Iris pigment epithelial cell (primary cell): ENCODE results near the gene EBF4.

Experiments
- DNase-seq: peaks from one replicate; pipeline ENCODE4 v3.0.0-alpha.2; 2011; ENCODE audit warnings: low read depth

EBF4 gene, protein sequence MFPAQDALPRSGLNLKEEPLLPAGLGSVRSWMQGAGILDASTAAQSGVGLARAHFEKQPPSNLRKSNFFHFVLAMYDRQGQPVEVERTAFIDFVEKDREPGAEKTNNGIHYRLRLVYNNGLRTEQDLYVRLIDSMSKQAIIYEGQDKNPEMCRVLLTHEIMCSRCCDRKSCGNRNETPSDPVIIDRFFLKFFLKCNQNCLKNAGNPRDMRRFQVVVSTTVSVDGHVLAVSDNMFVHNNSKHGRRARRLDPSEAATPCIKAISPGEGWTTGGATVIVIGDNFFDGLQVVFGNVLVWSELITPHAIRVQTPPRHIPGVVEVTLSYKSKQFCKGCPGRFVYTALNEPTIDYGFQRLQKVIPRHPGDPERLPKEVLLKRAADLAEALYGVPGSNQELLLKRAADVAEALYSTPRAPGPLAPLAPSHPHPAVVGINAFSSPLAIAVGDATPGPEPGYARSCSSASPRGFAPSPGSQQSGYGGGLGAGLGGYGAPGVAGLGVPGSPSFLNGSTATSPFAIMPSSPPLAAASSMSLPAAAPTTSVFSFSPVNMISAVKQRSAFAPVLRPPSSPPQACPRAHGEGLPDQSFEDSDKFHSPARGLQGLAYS

DNA sequence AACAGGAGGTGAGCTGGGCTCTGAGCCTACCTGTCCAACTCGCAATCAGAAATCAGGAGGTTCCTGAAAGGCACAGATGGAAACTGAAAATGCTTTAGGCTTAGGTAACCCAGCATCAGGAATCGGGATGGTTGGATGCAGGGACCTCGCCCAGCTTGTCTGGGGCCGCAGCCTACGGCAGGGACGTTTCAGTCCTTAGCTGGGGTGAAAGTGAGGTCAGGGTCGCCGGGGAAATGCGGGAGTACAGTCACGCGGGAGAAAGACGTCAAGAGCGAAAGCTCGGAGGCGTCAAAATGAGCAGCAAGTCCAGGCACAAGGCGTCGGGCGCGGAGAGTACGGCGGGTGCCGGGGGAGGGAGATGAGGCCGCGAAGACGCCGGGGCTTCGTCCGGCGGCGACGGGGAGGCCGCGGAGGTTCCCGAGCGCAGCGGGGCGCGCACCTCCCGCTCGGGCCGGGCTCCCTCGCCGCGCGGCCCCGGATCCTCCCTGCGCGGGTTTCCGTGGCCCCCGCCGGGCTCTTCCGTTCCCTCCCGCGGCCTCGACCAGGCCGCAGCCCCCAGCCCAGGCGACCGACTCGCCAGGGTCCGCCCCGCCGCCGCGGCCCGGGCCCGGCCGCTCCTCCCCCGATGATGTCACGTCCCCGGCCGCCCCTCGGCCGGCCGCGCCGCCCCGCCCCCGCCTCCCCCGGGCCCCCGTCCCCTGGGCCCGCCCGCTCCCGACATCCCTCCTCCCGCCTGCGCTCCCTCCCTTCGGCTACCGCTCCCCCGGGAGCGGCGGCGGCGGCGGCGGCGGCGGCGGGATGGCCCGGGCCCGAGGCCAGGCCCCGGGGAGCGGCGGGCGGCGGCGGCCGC is at the start of gene EBF4:
Gene EBF4 (plus strand): TSS at position 745 of the 850 bp plus-strand sequence. CDS start 866 bp downstream, outside the sequence.
- DNase-seq, result no peak

DNA sequence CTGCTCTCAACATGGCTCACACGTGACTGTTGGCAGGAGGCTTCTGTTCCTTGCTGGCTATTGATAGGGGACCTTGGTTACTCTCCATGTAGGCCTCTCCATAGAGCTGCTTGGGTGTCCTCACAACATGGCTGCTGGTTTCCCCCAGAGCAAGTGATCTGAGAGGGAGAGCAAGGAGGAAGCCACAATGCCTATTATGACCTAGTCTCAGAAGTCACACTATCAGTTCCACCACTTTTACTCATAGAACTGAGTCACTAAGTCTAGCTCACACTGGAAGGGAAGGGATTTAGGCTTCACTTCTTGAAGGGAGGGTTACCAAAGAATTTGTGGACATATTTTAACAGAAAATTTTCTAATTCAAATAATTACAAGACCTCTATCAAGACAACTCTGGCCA is 48.9 kb upstream of the EBF4 start:
- no peak for DNase-seq

DNA sequence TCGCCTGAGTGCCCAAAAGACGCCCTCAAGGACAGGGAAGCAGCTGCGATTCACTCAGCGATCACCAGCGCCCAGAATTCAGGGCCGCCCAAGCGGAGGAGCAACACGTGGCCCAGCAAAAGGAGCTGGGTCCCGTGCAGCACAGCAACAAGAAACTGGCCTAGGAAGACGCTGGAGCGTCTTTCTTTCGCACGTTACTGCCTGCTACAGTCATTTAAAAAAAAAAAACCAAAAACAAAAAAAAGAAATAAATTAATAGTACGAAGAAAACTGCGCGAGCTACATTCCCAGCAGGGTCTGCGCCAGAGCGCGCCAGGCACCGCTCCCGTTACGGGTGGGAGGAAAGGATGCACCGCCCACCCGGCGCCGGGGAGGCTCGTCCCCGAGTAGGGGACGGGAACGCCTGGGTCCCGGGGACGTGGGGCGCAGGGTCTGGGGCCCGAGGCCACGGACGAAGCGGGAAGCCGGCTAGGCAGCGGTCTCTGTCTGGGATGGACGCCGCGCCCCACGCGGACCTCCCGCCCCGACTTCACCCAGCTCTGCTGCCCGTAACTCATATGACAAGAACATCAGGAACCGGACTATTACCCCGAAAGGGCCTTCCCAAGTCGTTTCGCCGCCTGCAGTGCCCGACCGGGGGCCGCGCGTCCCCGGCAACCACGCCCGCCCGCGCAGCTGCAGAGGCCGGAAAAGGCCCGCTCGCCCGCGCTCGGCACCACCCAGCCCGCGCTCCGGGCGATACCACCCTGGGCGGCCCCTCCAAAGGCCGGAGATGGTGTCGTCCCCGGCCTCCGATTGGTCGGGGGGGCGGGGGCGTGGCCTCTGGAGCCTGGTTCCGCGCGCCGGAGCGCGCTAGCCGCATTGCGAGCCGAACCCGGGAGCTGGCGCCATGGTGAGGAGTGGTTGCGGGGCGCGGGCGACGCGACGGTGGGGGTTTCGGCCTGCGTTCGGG is 40.5 kb upstream of the EBF4 start, which contains the start of gene NOP56:
Gene NOP56 (plus strand): TSS at position 861 of the 952 bp plus-strand sequence. CDS start 29 bp downstream, at position 890.
- DNase-seq, result peak; percentile 87

DNA sequence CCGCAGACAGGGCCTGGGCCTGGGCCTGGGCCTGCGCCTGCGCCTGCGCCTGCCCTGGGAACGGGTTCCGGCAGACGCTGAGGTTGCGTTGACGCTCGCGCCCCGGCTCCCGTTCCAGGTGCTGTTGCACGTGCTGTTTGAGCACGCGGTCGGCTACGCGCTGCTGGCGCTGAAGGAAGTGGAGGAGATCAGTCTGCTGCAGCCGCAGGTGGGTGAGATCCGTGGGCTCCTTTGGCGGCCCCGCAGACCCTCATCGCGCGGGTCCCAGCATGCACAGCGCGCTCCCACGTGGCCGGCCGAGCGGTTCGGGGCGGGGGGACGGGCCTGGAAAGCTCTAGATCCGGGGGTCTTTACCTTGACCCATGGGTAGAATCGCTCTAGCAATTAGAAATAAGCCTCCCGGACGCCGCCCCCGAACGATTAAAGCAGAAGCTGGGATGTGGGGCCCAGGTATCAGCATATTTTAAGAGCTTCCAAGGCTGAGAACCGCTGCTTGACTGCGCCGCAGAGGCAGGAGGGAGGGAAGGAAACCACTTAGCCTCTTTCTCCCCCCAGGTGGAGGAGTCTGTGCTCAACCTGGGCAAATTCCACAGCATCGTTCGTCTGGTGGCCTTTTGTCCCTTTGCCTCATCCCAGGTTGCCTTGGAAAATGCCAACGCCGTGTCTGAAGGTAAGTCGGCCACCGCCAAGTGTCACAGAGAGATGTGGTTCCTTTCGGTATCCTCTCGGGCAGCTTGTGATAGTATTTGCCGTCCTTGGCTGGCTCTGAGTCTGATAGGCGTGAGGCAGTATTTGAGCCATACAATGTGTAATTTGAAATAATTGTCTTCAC is 39.6 kb upstream of the EBF4 start:
- DNase-seq, result peak; percentile 15

DNA sequence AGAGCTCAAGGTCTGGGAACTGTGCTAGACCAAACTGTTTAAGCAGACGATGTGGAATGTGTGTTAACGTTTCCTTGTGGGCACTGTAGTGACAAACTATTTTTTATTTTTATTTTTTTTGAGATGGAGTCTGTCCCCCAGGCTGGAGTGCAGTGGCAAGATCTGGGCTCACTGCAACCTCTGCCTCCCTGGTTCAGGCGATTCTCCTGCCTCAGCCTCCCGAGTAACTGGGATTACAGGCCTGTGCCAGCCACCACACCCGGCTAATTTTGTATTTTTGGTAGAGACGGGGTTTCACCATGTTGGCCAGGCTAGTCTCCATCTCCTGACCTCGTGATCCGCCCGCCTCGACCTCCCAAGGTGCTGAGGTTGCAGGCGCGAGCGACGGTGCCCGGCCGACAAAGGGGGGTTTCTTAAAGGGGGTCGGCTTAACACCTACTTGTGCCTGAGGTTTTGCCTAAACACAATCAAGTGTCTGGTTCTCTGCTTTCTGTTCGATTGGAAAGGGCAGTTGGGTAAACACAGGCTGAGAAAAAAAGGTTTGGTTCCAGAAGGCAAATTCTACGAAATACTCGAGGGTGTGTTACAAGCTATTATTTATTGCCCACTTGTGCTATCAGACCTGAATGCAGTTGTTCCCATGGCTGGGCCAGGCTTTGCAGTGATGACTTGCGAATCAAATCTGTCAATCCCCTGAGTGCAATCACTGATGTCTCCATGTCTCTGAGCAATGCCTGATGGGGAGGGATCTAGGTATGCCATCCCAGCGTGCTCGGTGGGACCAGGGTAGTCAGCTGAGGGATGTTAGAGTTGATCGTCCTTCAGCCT is 38.8 kb upstream of the EBF4 start:
- DNase-seq, result peak; percentile 10

DNA sequence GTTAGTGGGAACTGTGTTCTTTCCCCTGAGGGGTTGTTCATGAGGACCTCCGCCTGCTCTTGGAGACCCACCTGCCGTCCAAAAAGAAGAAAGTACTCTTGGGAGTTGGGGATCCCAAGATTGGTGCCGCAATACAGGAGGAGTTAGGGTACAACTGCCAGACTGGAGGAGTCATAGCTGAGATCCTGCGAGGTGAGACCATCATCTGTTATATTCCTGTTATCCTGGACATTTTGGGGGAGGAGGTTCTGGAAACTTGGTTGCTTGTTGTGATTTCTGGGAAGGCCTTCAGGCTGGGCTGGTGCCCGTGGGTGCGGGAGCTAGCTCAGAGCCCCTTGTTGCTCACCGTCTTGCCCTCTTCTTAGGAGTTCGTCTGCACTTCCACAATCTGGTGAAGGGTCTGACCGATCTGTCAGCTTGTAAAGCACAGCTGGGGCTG is 38.2 kb upstream of the EBF4 start:
- DNase-seq, result no peak

DNA sequence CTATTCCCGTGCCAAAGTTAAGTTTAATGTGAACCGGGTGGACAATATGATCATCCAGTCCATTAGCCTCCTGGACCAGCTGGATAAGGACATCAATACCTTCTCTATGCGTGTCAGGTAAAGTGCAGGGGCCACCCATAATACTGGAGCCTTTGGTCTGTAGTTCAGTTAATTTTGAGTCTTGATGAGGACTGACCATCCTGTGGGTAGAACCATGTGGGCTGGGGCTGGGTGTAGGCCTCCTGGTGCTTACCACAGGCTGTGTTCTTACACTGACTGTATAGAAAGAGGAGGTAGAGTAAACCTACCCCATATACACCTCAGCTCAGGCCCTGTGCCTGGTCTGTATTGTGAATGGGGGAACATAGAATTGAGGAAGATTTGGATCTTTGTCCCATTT is 37.7 kb upstream of the EBF4 start:
- no peak for DNase-seq

DNA sequence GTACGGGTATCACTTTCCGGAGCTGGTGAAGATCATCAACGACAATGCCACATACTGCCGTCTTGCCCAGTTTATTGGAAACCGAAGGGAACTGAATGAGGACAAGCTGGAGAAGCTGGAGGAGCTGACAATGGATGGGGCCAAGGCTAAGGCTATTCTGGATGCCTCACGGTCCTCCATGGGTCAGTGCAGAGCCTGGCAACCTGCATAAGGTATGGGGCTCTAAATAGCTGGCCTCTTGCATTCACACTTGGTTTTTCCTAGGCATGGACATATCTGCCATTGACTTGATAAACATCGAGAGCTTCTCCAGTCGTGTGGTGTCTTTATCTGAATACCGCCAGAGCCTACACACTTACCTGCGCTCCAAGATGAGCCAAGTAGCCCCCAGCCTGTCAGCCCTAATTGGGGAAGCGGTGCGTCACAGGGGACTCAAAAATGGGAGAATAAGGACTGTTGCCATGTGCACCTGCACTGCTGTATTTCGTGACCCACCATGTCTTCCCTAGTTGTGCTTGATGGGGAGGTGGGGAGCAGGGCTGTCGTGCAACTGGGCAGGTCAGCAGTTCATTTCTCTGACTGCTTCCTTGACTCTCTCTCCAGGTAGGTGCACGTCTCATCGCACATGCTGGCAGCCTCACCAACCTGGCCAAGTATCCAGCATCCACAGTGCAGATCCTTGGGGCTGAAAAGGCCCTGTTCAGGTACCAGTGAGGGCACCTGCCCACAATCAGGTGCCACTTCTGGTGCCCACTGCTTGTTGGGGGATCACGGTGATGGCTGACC is 37.1 kb upstream of the EBF4 start:
- no peak for DNase-seq

DNA sequence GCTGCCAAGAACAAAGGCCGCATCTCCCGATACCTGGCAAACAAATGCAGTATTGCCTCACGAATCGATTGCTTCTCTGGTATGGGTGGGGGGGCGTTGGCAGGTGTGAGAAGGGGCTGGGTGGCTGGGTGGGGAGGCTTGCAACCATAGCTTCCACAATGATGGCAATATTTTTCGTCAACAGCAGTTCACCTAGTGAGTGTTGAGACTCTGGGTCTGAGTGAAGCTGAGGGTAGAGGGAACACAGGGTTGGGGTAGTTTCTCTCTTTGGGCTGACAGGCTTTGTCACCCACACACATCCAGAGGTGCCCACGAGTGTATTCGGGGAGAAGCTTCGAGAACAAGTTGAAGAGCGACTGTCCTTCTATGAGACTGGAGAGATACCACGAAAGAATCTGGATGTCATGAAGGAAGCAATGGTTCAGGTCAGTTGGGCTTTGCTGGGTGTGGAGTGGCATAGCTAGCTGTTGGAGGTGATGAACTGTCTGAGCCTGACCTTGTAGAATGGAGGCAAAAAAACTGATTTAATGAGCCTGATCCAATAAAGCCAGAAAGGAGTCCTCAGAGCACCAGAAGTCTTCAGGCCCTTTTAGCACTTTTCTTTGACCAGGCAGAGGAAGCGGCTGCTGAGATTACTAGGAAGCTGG is 36.0 kb upstream of the EBF4 start:
- no peak for DNase-seq

DNA sequence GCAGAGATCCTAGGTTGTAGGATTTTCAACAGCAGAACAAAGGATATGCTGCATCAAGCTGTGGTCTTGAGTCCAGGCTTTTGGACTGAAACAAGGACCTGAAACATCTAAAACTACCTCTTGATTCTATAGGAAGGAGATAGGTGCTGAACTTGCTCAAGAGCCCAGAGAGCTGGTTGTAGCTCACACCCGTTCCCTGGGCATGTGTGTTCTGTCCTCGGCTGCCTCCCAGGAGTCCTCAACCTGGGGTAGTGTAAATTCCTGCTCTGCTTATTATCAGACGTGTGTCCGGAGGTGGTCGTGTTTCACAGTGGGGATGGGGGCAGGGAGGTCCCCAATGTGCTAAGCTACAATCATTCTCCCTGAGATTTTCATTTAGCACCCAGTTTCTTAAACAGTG is 35.3 kb upstream of the EBF4 start:
- DNase-seq, result no peak

DNA sequence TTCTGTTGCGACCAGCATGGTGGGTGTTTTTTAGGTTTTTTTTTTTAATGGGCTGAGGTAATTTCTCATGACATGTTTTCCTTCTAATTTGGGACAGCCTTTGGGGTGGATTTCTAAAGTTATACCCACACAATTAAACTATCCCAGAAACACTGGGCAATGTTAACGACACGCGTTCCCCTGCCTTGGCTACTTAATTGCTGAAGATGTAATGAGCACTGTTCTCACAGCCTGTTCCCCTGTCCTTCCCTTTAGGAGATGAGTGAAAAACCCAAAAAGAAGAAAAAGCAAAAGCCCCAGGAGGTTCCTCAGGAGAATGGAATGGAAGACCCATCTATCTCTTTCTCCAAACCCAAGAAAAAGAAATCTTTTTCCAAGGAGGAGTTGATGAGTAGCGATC is 34.9 kb upstream of the EBF4 start:
- DNase-seq, result no peak

DNA sequence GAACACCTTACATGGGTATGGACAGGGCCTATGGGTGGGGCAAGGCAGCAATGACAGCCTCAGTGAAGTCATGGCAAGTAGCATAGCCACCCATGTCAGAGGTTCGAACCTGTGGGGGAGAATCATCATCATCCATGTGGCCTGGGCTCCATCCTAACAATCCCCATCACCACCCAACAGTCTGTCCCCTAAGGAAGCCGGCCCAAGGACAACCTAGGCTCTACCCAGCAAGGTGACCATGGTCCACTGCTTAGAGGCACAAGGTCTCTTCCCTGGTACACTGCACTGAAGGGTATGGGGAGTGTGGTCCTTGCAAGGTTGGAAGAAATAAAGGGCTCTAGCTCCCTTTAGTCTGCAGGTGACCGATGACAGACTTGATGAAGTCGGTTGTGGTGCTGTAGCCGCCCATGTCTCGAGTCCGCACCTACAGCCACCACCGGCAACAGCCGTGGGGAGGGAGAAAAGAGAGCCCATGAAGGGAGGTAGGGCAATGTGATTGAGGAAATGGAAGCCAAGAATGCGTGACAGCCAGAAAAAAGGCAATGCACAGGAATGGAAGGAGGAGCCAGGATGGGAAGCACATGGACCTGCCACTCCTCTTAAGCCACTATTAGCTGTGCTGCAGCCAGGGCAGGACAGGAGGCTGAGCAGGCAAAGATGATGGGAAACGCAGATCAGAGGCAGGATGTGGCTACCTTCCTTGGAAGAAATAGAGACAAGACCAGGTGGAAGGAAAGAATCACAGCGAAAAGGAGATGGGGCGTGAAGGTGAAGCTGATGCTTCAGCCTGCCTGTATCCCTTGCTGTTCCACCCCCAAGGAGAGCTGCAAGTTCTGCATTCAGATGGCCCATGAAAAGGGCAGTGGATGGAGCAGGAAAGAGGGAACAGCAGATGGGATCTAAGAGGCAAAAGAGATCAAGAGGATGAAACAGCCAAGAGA is 33.9 kb upstream of the EBF4 start:
- no peak for DNase-seq

DNA sequence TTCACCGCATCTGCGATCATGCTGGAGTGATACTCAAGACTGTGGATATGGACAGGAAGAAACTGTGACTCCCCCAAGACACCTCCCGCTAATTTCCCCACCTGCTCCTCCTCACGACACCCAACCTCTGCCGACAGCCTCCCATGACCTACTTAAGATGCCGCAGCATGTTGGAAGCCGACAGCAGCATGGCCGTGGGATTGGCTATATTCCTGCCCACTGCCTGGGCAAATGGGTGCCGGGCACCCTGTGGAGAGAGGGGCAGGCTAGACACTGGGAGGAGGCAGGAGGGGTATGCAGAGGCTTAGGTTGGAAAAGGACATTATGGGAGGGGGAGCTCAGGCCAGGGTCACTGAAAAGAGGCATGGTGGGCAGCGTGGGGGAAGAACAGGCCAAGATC is 33.0 kb upstream of the EBF4 start:
- no peak for DNase-seq

DNA sequence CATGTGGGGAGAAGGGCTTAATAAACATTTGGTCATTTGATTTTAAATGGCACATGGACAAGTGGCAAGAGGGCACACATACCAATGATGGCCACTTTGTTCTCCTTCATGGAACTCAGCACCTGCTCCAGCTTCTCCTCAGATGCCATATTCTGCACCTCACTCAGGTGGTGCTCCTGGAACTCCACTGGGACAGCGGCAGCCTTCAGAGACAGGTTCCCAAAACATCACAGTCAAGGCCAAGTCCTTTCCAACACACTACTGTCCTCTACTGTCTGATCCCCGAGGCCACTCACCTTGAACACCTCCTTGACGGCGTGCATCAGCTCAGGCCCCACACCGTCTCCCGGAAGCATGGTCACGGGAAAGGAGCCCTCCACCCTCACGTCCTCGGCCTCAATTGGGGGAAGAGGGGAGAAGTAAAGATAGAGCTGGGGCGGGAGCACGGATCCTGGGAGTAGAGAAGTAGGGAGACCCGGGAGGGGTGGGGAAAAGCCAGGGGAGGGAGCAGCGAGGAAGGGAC is 29.2 kb upstream of the EBF4 start:
- DNase-seq, result no peak

DNA sequence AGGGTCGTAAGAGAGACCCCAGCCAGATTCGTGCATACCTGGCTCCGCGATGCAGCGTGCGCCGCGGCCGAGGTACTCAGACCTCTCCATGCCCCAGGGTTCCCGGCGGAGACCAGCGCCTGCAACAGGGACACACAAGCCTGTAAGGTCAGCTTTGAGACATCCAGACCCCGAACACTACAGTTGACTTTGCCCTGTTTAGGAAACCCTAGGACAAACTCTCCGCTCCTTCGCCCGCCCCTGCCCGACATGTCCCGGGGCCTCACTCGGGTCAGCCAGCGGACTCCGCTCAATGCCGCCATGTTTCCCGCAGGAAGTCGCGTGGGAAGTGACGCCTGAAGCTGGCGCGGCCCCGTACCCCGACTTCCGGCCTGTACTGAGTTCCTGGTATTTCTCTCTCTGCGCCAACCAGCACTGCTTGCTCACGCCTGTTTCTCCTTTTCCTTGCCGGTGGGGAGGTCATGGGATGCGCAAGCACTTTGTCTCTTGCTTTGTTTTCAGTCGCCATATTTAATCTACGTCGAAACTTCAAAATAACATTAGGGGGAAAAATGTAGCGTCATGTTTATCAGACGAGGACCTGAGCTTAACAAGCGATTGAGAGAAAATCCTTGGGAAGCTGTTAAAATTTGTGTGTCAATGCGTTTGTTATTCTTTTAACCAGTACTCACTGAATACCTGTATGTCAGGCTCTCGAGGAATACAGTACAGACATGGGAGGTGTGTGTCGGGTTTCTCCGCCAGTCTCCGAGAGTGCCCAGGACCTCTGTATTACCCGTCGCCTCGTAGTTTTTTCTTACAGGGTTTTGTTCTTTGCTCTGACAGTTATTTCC is 28.5 kb upstream of the EBF4 start, which contains the start of gene IDH3B:
Gene IDH3B (minus strand): TSS at position 330 of the 833 bp plus-strand sequence. CDS start 28 bp downstream, at position 302.
- DNase-seq, result peak; percentile 95

DNA sequence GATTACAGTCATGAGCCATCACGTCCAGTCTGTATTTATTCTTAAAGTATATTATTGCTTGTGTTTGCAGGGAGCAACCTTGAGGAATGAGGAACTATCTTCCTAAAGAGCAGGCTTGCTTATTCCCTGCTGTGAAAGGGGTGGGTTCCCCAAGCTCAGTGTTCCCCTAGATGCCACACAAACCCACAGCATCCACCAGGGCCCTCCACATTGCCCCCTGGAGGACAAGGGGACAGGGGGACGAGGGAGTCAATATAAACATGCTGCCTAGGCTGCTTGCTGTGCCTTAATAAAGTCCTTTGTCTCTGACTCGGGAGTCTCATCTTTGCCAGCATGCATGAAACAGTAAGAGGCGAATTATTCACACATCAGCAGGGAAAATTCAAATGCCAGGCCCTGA is 20.6 kb upstream of the EBF4 start:
- DNase-seq, result no peak
